Muscle of back (tissue), 11 donors: ENCODE results near the gene DIS3L2. TPM values are rescaled to one million over a fixed set of nuclear protein-coding genes. Genes with fewer than 3 reads are reported as not detected.
A peak's percentile ranks its signal among the peaks of the same experiment; 100 is the strongest.
"Not testable (repeated sequence)": the region's sequence is repeated elsewhere in the genome, so short reads cannot be mapped to it uniquely, and the experiment has no call there.

Experiments used
- DNase-seq, 3 donors: peaks; one replicate each; pipeline versions ENCODE4 v3.0.0 to v3.0.0-alpha.2; 2013
- polyA plus RNA-seq, 10 donors: library from polyadenylated mRNA; unstranded; fragments of 120-200 nt; gene quantifications; one replicate each; pipeline ENCODE4 v1.2.1, GENCODE V29; 2013; ENCODE audit not compliant: insufficient read length in 10 of 10

Gene DIS3L2
- polyA plus RNA-seq, 10 donors: 19.2 to 27.2 (median 23.7) TPM

GRCh38 chr2:232296776-232297525 lies 335.4 kb downstream of the DIS3L2 start:
- DNase-seq: no peak

GRCh38 chr2:232299084-232299483 lies 337.6 kb downstream of the DIS3L2 start:
- DNase-seq: no peak

- DNase-seq: no peak
Observed at GRCh38 chr2:232299927-232300674, 338.6 kb downstream of the DIS3L2 start.

DNA sequence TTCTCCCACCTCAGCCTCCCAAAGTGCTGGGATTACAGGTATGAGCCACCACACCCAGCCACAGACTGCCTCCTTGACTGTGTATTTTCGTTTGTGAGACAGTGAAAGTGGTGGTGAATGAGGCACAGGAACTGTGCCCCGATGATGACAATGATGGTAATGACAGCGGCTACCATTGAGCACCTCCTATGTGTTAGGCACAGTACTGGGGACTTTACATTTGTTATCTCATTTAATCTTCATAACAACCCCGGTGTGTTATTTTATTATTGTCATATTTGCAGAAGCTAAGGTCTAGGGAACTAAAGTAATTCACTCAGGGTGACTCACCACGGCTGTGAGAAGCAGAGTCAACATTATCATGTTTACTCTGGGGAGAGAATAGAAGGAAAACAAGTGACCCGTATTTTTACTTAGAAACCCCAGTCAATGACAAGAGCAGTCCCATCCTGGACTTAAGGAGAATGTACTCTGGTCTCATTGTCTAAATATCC lies 339.4 kb downstream of the DIS3L2 start:
- no peak for DNase-seq

DNA sequence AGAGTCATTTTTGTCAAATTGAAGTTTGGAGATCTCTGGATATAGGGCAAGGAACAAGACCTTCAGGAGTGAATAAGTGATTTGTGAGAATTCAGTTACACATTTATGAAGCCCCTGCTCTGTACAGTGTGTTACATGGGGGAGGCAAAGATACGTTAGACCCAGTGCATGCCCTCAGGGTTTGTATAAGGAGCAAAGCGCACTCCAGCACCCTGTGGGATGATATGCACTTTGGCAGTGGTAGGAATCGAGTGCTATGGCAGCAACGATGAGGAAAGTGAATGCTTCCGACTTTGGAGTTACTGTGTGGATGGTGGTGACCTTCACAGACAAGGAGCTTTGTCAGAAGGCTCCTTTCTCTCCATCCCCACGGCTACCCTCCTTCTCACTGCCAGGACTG lies 342.7 kb downstream of the DIS3L2 start:
- no peak for DNase-seq

GRCh38 chr2:232306741-232307305 lies 345.3 kb downstream of the DIS3L2 start:
- no peak for DNase-seq

DNA sequence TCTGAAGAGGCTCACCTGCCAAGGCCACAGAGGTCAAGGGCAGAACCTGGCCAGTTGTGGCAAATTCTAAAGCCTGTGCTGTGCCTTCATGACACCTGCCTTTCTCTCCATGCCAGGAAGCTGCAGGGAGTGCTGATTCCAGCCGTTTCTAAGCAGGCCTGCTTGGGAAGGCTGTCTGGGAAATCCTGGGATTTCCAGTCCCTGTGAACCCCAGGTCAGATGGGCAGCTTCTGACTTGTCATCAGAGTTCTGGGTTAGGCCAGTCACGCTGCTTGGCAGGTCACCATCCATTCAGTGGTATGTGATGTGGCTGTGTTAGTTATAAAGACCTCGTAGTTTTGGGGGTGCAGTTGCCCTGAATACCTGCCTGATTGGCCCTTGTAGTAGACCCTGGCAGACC lies 346.3 kb downstream of the DIS3L2 start:
- DNase-seq: no peak

DNA sequence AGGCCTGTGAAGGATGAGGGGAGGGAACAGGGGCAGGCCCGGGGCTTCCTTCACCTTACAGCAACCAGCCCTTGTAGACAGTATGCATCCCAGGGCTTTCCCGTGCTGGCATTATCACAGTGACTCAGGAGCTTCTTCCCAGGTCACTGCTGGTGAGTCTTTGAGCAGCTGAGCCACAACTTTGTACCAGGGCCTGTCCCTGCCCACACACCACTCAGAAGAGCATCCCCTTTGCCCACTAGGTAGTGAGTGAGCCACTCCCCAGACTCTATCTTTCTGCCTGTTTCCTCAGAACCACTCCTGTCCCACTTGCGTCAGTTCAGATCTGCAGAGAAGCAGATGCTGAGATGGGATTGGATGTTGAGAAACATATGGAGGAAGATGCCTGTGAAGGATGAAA lies 347.5 kb downstream of the DIS3L2 start:
- no peak for DNase-seq

DNA sequence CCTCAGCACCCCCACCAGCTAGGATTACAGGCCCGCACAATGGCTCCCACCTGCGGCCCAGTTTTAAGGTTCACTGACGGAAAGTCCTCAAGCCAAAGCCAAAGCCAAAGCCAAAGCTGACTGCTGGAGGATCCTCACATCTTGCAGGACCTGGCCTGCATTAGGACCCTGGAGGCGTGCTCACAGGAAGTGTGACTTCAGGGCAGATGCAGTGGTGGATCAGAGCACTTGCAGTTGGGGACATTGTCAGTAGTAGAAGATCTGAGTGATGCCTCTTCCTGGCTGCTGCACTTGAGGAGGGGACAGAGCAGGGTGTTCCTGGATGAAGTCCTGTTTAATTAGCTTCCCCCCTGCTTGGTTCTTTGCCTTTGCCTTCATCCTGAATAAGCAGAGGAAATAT lies 348.1 kb downstream of the DIS3L2 start:
- no peak for DNase-seq

- no peak for DNase-seq
Observed at GRCh38 chr2:232310121-232310520, 348.6 kb downstream of the DIS3L2 start.

- DNase-seq: no peak
Observed at GRCh38 chr2:232310696-232311095, 349.2 kb downstream of the DIS3L2 start.

- DNase-seq: not testable (repeated sequence)
Observed at GRCh38 chr2:232313645-232314044, 352.1 kb downstream of the DIS3L2 start.

DNA sequence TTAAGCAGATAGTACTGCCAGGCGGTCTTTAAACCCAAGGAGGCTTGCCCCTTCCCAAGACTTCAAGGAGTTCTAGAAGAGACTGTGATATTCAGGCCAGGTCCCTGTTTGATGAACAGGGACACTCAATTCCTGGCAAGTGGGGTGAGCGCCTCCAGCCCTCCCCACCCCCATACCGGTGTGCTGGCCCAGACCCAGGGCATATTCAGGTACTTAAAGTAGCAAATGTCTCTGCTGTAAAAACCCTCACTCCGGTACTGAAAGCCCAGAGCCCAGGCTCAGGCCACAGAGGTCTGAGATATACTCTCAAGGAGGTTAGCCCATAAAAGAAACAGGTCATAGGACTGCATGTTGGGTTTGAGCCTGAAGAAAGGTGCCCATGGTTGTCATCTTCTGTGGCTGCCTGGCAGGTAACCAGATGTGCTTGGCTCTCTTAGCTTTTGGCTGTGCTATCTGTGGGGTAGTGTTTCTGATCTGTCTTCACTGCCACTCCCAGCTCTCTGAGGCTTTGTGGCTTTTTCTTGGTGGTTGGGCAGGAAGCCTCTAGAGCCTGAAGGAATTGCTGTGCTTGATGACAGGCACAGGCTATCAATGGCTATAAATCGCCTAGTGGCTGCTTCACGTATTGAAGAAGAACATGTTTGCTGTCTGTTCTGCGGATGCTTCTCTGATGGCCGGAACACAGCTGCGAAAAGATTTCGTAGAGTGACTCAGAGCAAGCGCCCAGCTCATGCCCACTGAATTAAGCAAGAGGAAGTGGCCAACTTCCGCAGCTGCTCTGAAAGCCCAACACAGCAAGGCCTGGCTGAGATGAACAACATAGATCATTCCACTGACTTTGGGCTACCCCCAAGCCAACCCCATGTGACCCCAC lies 353.8 kb downstream of the DIS3L2 start:
- DNase-seq: peak; percentile 66 to 79 (median 68)

DNA sequence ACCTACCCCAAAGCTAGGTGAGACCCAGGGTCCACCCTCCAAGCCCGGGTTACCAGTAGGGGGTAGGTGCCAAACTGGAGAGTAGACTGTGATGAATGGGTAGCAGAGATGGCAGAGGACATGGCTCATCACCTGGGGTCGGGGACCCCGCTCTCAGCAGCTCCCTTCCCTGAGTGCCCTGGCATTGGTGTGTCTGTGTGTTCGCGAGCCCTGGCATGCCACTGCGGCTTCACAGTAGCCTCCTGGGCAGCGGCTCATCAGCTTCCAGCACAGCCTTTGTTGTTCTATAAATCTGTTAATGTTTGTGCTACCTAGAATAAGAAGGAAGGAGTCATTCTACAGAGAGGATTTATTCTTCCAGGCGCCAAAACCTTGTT lies 354.4 kb downstream of the DIS3L2 start:
- DNase-seq: no peak

DNA sequence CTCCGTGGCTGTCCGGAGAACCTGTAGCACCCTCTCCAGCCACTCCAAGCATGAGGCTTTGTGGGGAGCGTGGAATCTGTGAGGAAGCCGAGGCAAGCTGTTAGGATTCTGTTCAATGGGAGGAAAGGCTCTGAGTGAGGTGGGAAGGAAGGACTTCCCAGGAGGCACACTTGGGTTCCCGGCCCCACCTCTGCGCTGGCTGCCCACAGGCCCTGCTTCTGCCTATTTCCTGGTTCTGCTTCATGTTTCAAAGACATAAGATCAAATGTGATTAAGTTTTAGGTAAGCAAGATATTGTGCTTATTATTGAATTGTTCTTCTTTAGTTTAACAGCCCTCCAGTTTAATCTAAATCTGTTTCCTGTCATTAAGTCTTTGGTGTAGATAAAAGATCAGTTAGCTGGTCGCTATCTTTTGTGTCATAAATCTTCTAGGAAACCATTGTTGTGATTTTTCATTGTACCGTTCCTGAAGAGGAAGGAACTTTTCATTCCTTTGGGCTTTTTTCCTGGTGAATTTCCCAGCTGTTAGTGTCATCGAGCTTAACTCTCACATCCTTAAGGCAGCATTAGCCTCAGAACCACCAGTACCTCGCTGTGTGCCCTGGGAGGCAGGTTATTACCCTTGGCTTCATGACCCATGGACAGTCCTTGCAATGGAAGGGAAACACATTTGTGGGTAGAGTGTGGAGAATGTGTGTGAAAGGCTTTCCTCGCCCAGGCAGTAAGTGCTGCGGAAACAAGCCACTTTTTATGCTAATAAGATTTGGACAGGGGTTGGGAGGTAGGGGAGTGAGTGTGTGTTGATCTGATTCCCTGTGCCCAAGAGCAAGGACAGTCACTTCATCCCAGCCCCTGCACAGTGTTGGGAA lies 355.2 kb downstream of the DIS3L2 start:
- DNase-seq: peak in 1 of 3 donors; percentile 33

- DNase-seq: no peak
Observed at GRCh38 chr2:232318169-232318855, 356.8 kb downstream of the DIS3L2 start.

GRCh38 chr2:232319067-232319802 lies 357.7 kb downstream of the DIS3L2 start:
- no peak for DNase-seq

DNA sequence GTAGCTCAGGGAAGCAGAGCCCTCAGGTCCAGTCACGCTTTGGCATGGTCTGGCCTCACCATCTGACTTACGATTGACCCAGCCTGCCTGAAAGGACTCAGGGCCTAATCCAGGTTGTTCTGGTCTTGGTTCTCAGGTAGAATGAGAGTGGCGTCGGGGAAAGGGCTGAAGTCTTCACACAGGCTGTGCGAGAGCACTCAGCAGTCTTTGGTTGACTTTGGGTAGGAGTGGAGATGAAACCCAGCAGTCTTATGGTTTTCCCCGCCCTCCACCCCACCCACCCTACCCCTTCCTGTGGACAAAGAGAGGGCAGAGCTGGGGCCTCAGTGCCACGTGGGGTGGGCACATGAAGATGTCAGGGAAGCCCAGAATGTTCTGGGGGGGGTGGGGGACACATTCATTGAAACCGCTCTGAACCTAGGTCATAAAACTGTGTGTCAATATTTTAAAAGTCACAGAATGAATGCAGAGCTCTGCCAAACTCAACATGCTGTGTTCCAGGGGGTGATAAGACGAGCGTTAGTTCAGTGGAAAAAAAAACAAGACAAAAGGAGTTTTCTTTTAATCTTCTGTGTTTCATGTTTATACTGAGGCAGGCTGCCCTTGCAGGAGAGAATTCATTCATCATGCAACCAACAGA lies 358.4 kb downstream of the DIS3L2 start:
- DNase-seq: no peak

GRCh38 chr2:232320443-232320803 lies 358.9 kb downstream of the DIS3L2 start:
- no peak for DNase-seq
